ENCODE data around the gene CLDN14.

CLDN14 gene

GRCh38 chr21:36424592-36424991 lies 55.3 kb downstream of the CLDN14 start:
- no peak for TF ChIP-seq CTCF (IDR thresholded peaks at IDR 0.05; ENCODE audit: low read depth, low read length)
- H3K4me1 ChIP-seq = no peaks in the 10 kb centered on the region; the same call in 1 of the 2 replicates
- no peaks in the 10 kb centered on the region for H3K9me3 ChIP-seq
- H3K4me3 ChIP-seq (ENCODE audit: low read depth, low read length) = no peak overlapping the region
- H3K27me3 ChIP-seq = no peaks in the 10 kb centered on the region
- no peak for DNase-seq
- H3K36me3 ChIP-seq = no peaks in the 10 kb centered on the region

DNA sequence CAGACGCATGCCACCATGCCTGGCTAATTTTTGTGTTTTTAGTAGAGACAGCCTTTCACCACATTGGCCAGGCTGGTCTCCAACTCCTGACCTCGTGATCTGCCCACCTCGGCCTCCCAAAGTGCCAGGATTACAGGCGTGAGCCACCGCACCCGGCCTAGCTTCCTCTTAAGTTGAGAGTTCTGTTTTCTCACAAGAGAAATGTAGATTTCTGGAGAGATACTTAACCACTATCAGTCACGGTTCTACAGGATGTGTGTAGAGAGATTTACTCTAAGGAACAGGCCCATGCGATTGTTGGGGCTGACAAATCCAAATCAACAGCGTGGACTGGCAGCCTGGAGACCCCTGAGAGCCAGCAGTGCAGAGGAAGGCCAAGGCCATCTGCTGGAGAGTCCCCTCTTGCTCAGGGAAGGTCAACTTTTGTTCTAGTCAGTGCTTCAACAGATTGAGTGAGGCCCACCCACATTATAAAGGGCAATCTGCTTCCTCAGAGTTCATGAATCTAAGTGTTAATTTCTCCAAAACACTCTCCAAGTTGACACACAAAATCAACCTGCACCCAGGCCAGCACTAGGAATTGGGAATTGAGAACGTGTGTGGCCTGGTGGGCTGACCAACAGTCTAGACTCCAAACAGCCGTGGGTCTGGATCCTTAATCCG lies 56.0 kb downstream of the CLDN14 start:
- Histone ChIP-seq H3K27me3 (no peaks in the 10 kb centered on the region), H3K9me3 (no peaks in the 10 kb centered on the region)

GRCh38 chr21:36422279-36423098 lies 57.4 kb downstream of the CLDN14 start:
- no peaks in the 10 kb centered on the region for H3K27me3 ChIP-seq
- DNase-seq = peak; percentile 80
- H3K4me1 ChIP-seq = no peaks in the 10 kb centered on the region; the same call in 1 of the 2 replicates
- TF ChIP-seq CTCF (IDR thresholded peaks at IDR 0.05; ENCODE audit: low read depth, low read length) = peak; percentile 74
- H3K36me3 ChIP-seq = no peaks in the 10 kb centered on the region
- H3K4me3 ChIP-seq (ENCODE audit: low read depth, low read length) = no peak overlapping the region
- no peaks in the 10 kb centered on the region for H3K9me3 ChIP-seq

More for the DNA sequence above, 56.0 kb downstream of the CLDN14 start:
- no peak for TF ChIP-seq CTCF (IDR thresholded peaks at IDR 0.05; ENCODE audit: low read depth, low read length)
- no peak for DNase-seq
- Histone ChIP-seq H3K4me3 (ENCODE audit: low read depth, low read length) (no peak overlapping the region), H3K4me1 (no peaks in the 10 kb centered on the region; the same call in 1 of the 2 replicates), H3K36me3 (no peaks in the 10 kb centered on the region)

DNA sequence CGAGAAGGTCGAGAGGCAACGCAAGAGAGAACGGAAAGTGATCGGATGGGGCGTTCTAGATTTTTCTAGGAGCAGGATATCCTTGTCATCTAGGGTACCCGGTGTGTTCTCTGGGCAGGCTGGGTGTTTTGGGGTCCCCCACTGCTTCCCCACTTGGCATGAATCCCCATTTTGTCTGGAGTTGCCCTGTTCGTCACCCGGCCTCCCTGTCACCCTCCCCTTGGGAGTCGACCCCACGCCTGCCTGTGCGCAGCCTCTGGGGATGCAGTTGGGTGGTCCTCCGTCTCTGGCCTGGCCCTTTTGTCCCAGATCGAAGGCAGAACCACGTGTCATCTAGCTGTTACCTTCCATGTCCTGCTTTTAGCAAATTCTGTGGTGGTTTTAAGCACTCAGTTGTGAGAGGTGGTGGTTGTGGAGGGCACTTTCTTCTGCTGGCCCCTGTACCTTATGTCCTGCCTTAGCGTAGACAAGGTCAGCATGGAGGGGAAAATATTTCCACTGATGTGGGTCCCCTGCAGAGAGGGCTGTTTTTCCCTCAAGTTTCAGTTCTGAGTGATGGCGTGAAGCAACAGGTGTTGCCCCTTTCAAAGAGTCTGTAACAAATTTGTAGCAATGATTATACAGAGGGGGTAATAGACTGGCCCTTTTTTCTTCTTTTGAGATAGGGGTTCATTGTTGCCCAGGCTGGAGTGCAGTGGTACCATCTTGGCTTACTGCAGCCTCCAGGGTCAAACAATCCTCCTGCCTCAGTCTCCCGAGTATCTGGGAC lies 59.2 kb downstream of the CLDN14 start:
- Histone ChIP-seq H3K4me3 (ENCODE audit: low read depth, low read length) (no peak overlapping the region), H3K4me1 (no peaks in the 10 kb centered on the region; the same call in 1 of the 2 replicates), H3K36me3 (peaks cover 6% of the 10 kb centered on the region; the same call in 1 of the 2 replicates), H3K9me3 (no peaks in the 10 kb centered on the region), H3K27me3 (no peaks in the 10 kb centered on the region)
- no peak for TF ChIP-seq CTCF (IDR thresholded peaks at IDR 0.05; ENCODE audit: low read depth, low read length)
- no peak for DNase-seq

GRCh38 chr21:36419996-36420395 lies 59.9 kb downstream of the CLDN14 start:
- H3K36me3 ChIP-seq = peaks cover 6% of the 10 kb centered on the region; the same call in 1 of the 2 replicates
- H3K4me3 ChIP-seq (ENCODE audit: low read depth, low read length) = no peak overlapping the region
- H3K27me3 ChIP-seq = no peaks in the 10 kb centered on the region
- no peaks in the 10 kb centered on the region for H3K9me3 ChIP-seq
- DNase-seq = peak; percentile 80
- peak; percentile 88 for TF ChIP-seq CTCF (IDR thresholded peaks at IDR 0.05; ENCODE audit: low read depth, low read length)
- no peaks in the 10 kb centered on the region; the same call in 1 of the 2 replicates for H3K4me1 ChIP-seq

All from BE2C (cell line).